Adipocyte (in vitro differentiated cells): ENCODE measurements around the gene SEMA5A.

ENCODE experiments used
- DNase-seq: peaks from one replicate; pipeline ENCODE4 v3.0.0-alpha.2; 2015; ENCODE audit warnings: low read depth
- H3K27me3 ChIP-seq: replicated peaks from 2 replicates; pipeline ENCODE4 v1.7.0; 2013; ENCODE audit warnings: mild to moderate bottlenecking, low read length, moderate library complexity; ENCODE audit not compliant: control insufficient read depth, insufficient read depth
- H3K36me3 ChIP-seq: 2 replicates; pipeline ENCODE4 v1.7.0; 2013; ENCODE audit warnings: low read length, mild to moderate bottlenecking, moderate library complexity; ENCODE audit not compliant: control insufficient read depth, insufficient read depth, severe bottlenecking
- H3K4me1 ChIP-seq: 2 replicates; pipeline ENCODE4 v1.7.0; 2013; ENCODE audit warnings: mild to moderate bottlenecking, low read length, moderate library complexity; ENCODE audit not compliant: control insufficient read depth, insufficient read depth
- H3K4me3 ChIP-seq: 2 replicates; pipeline ENCODE4 v1.7.0; 2013; ENCODE audit warnings: mild to moderate bottlenecking, low read length, moderate library complexity
- H3K9ac ChIP-seq: 2 replicates; pipeline ENCODE4 v1.7.0; 2013; ENCODE audit warnings: mild to moderate bottlenecking, low read length, moderate library complexity
- H3K9me3 ChIP-seq: 2 replicates; pipeline ENCODE4 v1.7.0; 2013; ENCODE audit warnings: mild to moderate bottlenecking, low read length, moderate library complexity; ENCODE audit not compliant: control insufficient read depth

Gene SEMA5A

GRCh38 chr5:9174446-9174845 is 371.4 kb downstream of the SEMA5A start:
- Histone ChIP-seq H3K4me3 (peak overlapping the region; percentile 26), H3K4me1 (peaks cover 24% of the 10 kb centered on the region), H3K9ac (no peak overlapping the region), H3K9me3 (no peaks in the 10 kb centered on the region), H3K36me3 (no peaks in the 10 kb centered on the region), H3K27me3 (no peaks in the 10 kb centered on the region)
- DNase-seq: peak; percentile 36

DNA sequence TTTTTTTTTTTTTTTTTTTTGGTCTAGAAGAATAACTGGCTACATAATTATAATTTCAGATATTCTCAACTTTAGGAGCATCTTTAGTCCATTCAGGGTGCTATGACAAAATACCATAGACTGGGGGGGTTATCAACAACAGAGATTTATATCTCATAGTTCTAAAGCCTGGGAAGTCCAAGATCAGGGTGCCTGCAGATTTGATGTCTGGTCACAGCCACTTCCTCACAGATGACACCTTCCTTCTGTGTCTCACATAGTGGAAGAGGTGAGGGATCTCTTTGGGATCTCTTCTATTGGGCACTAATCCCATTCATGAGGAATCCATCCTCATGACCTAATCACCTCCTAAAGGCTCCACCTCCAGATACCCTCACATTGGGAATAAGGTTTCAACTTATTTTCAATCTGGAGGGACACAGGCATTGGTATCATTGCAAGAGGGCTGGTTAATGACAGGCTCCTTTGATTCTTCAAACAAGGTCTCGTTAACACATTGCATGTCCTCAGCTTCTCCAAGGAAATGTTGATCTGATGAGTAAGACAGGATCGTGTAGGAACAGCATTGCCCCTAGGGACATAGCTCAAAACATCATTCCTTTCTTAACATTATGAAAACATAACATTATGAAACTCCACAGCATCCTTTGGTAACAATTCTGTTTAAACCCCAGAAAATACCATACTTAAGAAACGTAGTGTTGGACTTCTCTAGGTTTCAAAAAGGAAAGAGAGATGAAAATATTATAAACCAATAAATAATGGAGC is 372.4 kb downstream of the SEMA5A start:
- H3K9me3 ChIP-seq: no peaks in the 10 kb centered on the region

DNA sequence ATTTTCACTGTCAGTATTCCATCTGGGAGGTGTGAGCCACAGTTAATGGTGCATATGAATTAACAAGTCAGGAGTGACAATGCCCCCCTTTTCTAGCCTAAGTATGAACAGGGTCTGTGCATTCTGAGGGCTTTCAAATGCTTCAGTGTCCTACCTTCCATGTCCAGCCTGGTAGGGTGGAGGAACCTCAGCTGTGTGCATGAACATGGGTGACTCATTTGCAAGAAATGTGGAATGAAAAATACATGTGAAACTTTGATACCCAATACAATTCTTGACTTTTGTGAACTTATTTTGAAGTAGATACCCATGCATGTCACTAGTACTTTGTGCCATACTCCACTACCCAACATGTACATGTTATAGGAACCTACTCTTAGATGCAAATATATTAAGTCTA is 375.8 kb downstream of the SEMA5A start:
- Histone ChIP-seq H3K4me1 (peaks cover 41% of the 10 kb centered on the region), H3K4me3 (no peak overlapping the region), H3K9me3 (no peaks in the 10 kb centered on the region), H3K9ac (no peak overlapping the region), H3K36me3 (no peaks in the 10 kb centered on the region), H3K27me3 (no peaks in the 10 kb centered on the region)
- no peak for DNase-seq

More for the DNA sequence above, 372.4 kb downstream of the SEMA5A start:
- H3K36me3 ChIP-seq: no peaks in the 10 kb centered on the region
- peak overlapping the region; percentile 26 for H3K4me3 ChIP-seq
- H3K4me1 ChIP-seq: peaks cover 30% of the 10 kb centered on the region
- peak; percentile 93 for DNase-seq
- no peaks in the 10 kb centered on the region for H3K27me3 ChIP-seq
- no peak overlapping the region for H3K9ac ChIP-seq

DNA sequence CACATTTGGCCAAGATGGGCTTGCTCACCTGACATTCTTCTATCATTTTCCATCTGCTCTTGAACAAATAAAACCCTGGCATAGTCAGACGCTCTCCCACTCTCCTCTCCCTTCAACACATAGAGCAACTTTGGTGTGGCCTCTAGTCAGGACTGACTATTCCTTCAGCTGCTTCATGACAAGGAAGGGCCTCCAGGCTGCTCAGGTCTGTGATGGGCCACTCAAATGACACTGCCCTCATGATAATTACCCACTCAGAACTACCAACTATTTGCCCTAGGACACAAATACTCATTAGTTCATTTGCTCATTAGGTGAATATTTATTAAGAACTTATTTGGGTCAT is 376.3 kb downstream of the SEMA5A start:
- Histone ChIP-seq H3K9me3 (no peaks in the 10 kb centered on the region), H3K27me3 (no peaks in the 10 kb centered on the region), H3K4me1 (peaks cover 36% of the 10 kb centered on the region), H3K9ac (no peak overlapping the region), H3K36me3 (no peaks in the 10 kb centered on the region), H3K4me3 (no peak overlapping the region)
- DNase-seq: no peak

- Histone ChIP-seq H3K27me3 (no peaks in the 10 kb centered on the region), H3K9me3 (no peaks in the 10 kb centered on the region), H3K36me3 (no peaks in the 10 kb centered on the region), H3K9ac (no peak overlapping the region), H3K4me1 (peaks cover 30% of the 10 kb centered on the region), H3K4me3 (no peak overlapping the region)
- DNase-seq: no peak
These were observed 376.9 kb downstream of the SEMA5A start for GRCh38 chr5:9168791-9169556.

DNA sequence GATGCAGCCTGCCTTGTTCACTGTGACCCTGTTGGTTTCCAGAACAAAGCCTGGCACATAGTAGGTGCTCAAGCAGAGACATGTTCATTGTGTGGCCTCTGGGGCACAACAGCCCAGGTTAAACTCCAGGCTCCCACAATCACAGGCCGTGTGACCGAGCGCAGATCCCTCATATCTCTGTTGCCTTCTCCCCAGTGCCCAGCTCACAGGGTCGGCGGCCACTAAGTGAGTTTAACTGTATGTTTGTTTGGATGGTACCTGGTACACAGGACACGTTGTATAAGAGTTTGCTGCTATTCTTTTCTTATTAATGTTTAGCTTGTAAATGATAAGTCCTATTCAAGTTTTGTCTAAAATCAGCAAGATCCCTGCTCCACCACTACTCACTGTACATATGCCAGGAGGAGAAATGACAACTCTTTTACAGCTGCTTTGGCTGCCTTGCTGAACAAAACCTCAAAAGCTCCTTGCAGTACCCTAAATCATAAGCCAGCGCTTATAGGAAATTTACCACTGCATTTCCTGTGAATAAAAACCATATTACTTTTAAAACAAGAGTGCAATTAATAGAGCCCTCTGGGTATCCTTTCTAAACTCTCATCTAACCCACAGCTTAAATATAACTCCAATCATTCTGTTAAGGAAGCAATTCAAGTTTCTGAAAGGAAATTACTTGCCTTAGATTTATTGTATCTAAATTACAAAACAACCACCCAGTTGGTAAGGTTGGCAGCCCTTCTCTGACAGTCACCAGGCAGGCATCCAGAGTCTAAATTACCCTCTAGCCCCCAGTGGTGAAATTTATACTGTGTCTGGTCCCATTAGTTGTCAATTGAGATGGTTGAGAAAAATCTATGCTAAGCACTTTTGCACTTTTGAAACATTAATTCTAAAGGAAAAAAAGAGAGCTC is 379.4 kb downstream of the SEMA5A start:
- H3K9me3 ChIP-seq: no peaks in the 10 kb centered on the region
- no peaks in the 10 kb centered on the region for H3K27me3 ChIP-seq
- H3K4me1 ChIP-seq: peaks cover 20% of the 10 kb centered on the region
- no peak overlapping the region for H3K4me3 ChIP-seq
- no peaks in the 10 kb centered on the region for H3K36me3 ChIP-seq
- no peak overlapping the region for H3K9ac ChIP-seq
- DNase-seq: peak; percentile 64

DNA sequence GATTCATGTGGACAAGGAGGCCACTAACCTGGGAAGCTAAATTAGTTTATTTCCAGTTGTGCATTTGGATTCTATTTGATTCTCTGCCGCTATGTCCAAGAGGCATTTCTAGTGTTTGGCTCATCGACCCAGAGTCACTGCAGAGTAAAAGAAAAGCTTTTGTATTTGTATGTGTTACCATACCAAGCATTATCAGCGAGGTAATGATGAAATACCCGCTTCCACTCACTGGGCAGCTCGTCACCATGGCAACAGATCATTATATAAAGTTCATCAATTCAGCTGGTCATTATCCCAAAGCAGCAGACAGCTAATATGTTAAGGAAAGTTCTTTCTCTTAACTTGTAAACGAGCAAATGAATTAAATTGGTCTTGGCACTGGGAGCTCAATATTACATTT is 380.3 kb downstream of the SEMA5A start:
- no peak for DNase-seq
- Histone ChIP-seq H3K9me3 (no peaks in the 10 kb centered on the region), H3K9ac (no peak overlapping the region), H3K4me1 (peaks cover 20% of the 10 kb centered on the region), H3K36me3 (no peaks in the 10 kb centered on the region), H3K4me3 (no peak overlapping the region), H3K27me3 (no peaks in the 10 kb centered on the region)

DNA sequence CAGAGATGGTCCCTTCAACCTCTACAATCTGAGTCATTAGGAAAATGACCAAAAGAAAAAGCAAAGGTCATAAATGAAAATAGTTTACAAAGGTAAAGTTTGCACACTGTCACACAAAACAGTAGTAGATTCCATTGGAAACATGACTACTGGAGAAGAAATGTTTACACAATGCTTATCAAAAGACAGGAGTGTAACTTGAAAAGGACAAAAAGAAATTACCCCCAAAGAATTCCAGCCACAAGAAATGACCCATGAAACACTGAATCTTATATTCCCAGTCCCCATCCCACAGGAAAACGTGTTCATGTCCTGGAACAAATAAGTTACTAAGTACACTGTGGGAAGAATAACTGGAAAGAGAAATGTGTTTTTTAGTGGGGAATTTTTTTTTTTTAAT is 385.1 kb downstream of the SEMA5A start:
- DNase-seq: no peak
- no peaks in the 10 kb centered on the region for H3K9me3 ChIP-seq
- no peaks in the 10 kb centered on the region for H3K36me3 ChIP-seq
- H3K4me1 ChIP-seq: peaks cover 4% of the 10 kb centered on the region
- H3K4me3 ChIP-seq: no peak overlapping the region
- no peaks in the 10 kb centered on the region for H3K27me3 ChIP-seq
- H3K9ac ChIP-seq: no peak overlapping the region

DNA sequence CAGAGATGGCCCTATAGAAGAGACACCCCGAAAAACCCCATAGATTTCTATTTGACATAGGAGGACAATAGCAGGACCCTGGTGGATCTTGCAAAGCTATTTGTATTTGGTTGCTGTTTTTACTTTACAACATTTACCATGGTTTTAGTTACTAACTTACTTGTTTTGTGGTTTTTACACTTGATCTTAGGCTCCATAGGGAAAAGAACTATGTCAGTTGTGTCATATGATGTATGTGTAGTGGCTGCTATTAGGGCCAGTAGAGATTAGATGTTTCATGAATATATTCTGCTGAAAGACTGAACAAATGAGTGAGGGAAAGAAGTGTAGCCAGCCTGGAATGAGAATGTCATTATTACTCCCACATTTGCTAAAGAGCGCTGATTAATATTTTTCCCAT is 388.1 kb downstream of the SEMA5A start:
- Histone ChIP-seq H3K27me3 (no peaks in the 10 kb centered on the region), H3K9ac (no peak overlapping the region), H3K9me3 (no peaks in the 10 kb centered on the region), H3K4me1 (peaks cover 8% of the 10 kb centered on the region), H3K4me3 (no peak overlapping the region), H3K36me3 (no peaks in the 10 kb centered on the region)
- DNase-seq: no peak

- DNase-seq: no peak
These were observed 388.9 kb downstream of the SEMA5A start for GRCh38 chr5:9157020-9157419.

DNA sequence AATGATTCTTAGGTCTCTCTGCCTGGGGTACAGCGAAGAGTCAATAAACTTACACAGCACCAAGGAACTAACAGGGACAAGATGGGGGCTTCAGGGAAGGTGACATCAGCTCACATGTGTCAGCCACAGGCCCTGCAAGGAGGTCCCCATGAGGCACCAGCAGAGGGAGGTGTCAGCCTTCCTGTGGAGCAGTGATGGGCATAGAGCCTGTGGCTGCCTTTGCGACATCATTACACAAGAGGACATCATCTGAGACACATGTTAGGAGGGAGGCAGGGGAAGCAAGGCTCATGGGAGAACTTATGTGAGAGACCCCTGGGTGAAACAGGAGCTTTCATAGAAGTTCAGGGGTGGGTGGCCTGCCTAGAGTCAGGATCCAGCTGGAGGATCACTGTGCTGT is 389.6 kb downstream of the SEMA5A start:
- Histone ChIP-seq H3K9ac (no peak overlapping the region), H3K4me1 (peaks cover 8% of the 10 kb centered on the region), H3K36me3 (no peaks in the 10 kb centered on the region), H3K4me3 (no peak overlapping the region), H3K27me3 (no peaks in the 10 kb centered on the region), H3K9me3 (no peaks in the 10 kb centered on the region)
- DNase-seq: peak; percentile 88

More at GRCh38 chr5:9157020-9157419, 388.9 kb downstream of the SEMA5A start:
- Histone ChIP-seq H3K4me1 (peaks cover 8% of the 10 kb centered on the region), H3K4me3 (no peak overlapping the region), H3K9me3 (no peaks in the 10 kb centered on the region), H3K36me3 (no peaks in the 10 kb centered on the region), H3K9ac (no peak overlapping the region), H3K27me3 (no peaks in the 10 kb centered on the region)
